GM12891 (cell line): Measurements from ENCODE around the gene GSG1L2.

Experiments used
- DNase-seq: peaks from one replicate; pipeline ENCODE4 v3.0.0; 2011; ENCODE audit warnings: low spot score; ENCODE audit not compliant: insufficient read length
- FAIRE-seq: peaks from 2 replicates; lab custom pipeline; 2011; peaks lifted over from hg19 to GRCh38; lab: Jason Lieb, UNC
- PAX5 ChIP-seq: IDR thresholded peaks from 2 replicates; pipeline ENCODE4 v1.6.1; 2011; ENCODE audit warnings: low read length, moderate library complexity, mild to moderate bottlenecking; ENCODE audit not compliant: insufficient read depth, severe bottlenecking
- POLR2A ChIP-seq: IDR thresholded peaks from 2 replicates; pipeline ENCODE4 v1.6.1; 2011; ENCODE audit warnings: low read depth, low read length, control low read depth
- POLR2AphosphoS5 ChIP-seq: IDR thresholded peaks from 2 replicates; pipeline ENCODE4 v1.6.1; 2011; ENCODE audit warnings: low read depth, low read length, control low read depth
- POU2F2 ChIP-seq: IDR thresholded peaks from 2 replicates; pipeline ENCODE4 v1.6.1; 2011; ENCODE audit warnings: low read depth, mild to moderate bottlenecking, control low read depth, low read length, moderate library complexity
- SPI1 ChIP-seq: IDR thresholded peaks from 2 replicates; pipeline ENCODE4 v1.6.1; 2011; ENCODE audit warnings: low read depth, low read length, control low read depth
- TAF1 ChIP-seq: IDR thresholded peaks from 2 replicates; pipeline ENCODE4 v1.6.1; 2011; ENCODE audit warnings: low read depth, low read length, control low read depth

The GSG1L2 gene

GRCh38 chr17:9772658-9773057 is 49.2 kb downstream of the GSG1L2 start:
- DNase-seq (no peak), FAIRE-seq (no peak)
- TF ChIP-seq SPI1, result no peak
- TF ChIP-seq POLR2A, result no peak
- no peak for TF ChIP-seq POLR2AphosphoS5
- no peak for TF ChIP-seq POU2F2
- no peak for TF ChIP-seq TAF1
- no peak for TF ChIP-seq PAX5

- FAIRE-seq (no peak), DNase-seq (no peak)
- no peak for TF ChIP-seq POLR2AphosphoS5
- no peak for TF ChIP-seq POU2F2
- no peak for TF ChIP-seq POLR2A
- no peak for TF ChIP-seq PAX5
- TF ChIP-seq SPI1, result no peak
- no peak for TF ChIP-seq TAF1
Observed at GRCh38 chr17:9771465-9771864, 50.4 kb downstream of the GSG1L2 start.

- FAIRE-seq, result no peak
- DNase-seq, result no peak
- TF ChIP-seq TAF1 (no peak), POLR2AphosphoS5 (no peak), POLR2A (no peak), SPI1 (no peak), POU2F2 (no peak), PAX5 (no peak)
Observed at GRCh38 chr17:9769036-9769695, 52.7 kb downstream of the GSG1L2 start.

GRCh38 chr17:9768381-9768934 is 53.4 kb downstream of the GSG1L2 start:
- TF ChIP-seq PAX5 (no peak), POLR2A (no peak), SPI1 (no peak)
- no peak for FAIRE-seq
- DNase-seq, result peak; percentile 30

DNA sequence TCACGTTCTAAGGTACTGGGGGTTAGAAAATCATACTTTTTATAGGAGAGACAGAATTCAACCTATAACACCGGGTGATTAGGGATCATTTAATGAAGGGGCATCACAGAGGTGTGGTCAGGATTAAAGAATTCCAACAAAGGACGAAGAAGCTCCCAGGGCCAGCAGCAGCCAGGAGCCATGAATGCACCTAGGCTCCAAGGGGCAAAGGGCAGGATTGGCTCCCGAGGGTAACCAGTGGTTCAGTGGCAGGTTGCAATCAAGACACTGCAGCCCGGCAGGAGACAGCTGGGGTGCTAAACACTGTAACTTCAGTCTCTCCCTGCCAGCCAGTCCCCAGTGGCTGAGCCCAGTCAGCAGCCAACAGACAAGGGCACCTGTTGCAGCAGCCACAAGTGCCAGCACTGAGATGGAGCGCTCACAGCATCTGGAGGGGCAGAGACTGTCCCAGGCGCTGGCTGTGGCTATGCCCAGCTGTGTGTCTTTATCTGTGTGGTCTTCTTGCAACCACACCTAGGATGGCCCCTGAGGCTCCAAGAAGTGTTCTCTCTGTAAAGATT is 54.4 kb downstream of the GSG1L2 start:
- FAIRE-seq, result no peak
- no peak for DNase-seq
- TF ChIP-seq POU2F2 (no peak), POLR2AphosphoS5 (no peak), PAX5 (no peak)

GRCh38 chr17:9766970-9767369 is 54.9 kb downstream of the GSG1L2 start:
- DNase-seq, result no peak
- no peak for FAIRE-seq

GRCh38 chr17:9765322-9765721 is 56.6 kb downstream of the GSG1L2 start:
- no peak for TF ChIP-seq POLR2A
- no peak for TF ChIP-seq POU2F2
- TF ChIP-seq PAX5, result no peak
- TF ChIP-seq TAF1, result no peak
- no peak for FAIRE-seq

More at GRCh38 chr17:9766970-9767369, 54.9 kb downstream of the GSG1L2 start:
- no peak for TF ChIP-seq POLR2AphosphoS5
- no peak for TF ChIP-seq TAF1
- no peak for TF ChIP-seq SPI1
- no peak for TF ChIP-seq PAX5
- no peak for TF ChIP-seq POLR2A
- TF ChIP-seq POU2F2, result no peak

GRCh38 chr17:9763643-9764042 is 58.2 kb downstream of the GSG1L2 start:
- FAIRE-seq (no peak), DNase-seq (no peak)
- TF ChIP-seq PAX5 (no peak), TAF1 (no peak), POU2F2 (no peak), POLR2AphosphoS5 (no peak)

More at GRCh38 chr17:9765322-9765721, 56.6 kb downstream of the GSG1L2 start:
- no peak for DNase-seq

GRCh38 chr17:9760266-9760665 is 61.6 kb downstream of the GSG1L2 start:
- TF ChIP-seq SPI1 (no peak), TAF1 (no peak), POLR2A (no peak), POU2F2 (no peak), POLR2AphosphoS5 (no peak), PAX5 (no peak)
- DNase-seq (no peak), FAIRE-seq (no peak)

DNA sequence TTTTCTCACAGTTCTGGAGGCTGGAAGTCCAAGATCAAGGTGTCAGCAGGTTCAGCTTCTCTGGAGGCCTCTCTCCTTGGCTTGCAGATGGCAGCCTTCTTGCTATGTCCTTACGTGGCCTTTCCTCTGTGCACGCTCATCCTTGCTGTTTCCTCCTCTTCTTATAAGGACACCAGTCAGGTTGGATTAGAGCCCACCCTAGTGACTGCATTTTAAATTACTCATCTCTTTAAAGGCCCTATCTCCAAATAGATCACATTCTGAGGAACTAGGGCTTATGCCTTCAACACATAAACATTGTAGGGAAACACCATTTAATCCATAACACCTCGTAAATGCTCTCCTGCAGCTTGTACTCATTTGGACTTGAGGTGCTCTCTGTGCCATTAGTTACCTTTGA is 66.8 kb downstream of the GSG1L2 start:
- no peak for DNase-seq
- FAIRE-seq, result no peak
- TF ChIP-seq POLR2A, result no peak
- no peak for TF ChIP-seq POU2F2
- TF ChIP-seq POLR2AphosphoS5, result no peak
- no peak for TF ChIP-seq PAX5
- no peak for TF ChIP-seq TAF1
- no peak for TF ChIP-seq SPI1
